Endothelial cell of umbilical vein (primary cell): ENCODE measurements around the gene SHISA3. TPM values are rescaled to one million over a fixed set of nuclear protein-coding genes. Genes with fewer than 3 reads are reported as not detected.

Experiments used
- BruUV-seq: library from RNA; stranded (reverse); fragments of 400-500 nt; replicated peaks from 2 replicates; lab custom pipeline; 2021; lab: Mats Ljungman, UMichigan
- CTCF ChIA-PET: fragments of 300-600, 350-600 bp; sonication (Branson Sonifier 250); formaldehyde crosslinking; loops from one replicate; lab custom pipeline; 2021; ENCODE audit warnings: antibody characterized with exemption, inconsistent platforms; lab: Charles Lee
- POLR2A ChIA-PET: fragments of 300-600, 350-600 bp; sonication (Branson Sonifier 250); formaldehyde crosslinking; loops from one replicate; lab custom pipeline; 2021; ENCODE audit warnings: antibody characterized with exemption, inconsistent platforms; lab: Charles Lee
- DNase-seq: peaks from one replicate; pipeline ENCODE4 v3.0.0-alpha.2; 2011; ENCODE audit warnings: low read depth, low spot score
- FAIRE-seq: peaks from 2 replicates; lab custom pipeline; 2011; peaks lifted over from hg19 to GRCh38; lab: Jason Lieb, UNC
- H2AFZ ChIP-seq: 2 replicates; pipeline ENCODE4 v1.6.0; 2012; ENCODE audit warnings: low read depth, low read length, control low read depth, inconsistent platforms
- H3K27ac ChIP-seq: 2 replicates; pipeline ENCODE4 v1.5.1; 2011; ENCODE audit warnings: low read depth, mild to moderate bottlenecking, control low read depth, low read length, moderate library complexity; ENCODE audit not compliant: insufficient read depth
- H3K27me3 ChIP-seq, 2 experiments: 2 replicates each; pipeline versions ENCODE4 v1.6.0 to v1.6.1; 2011; ENCODE audit warnings: low read length in 2 of 2, mixed read lengths in 1 of 2; ENCODE audit not compliant: control insufficient read depth in 2 of 2, insufficient read depth in 2 of 2
- H3K36me3 ChIP-seq, 2 experiments: 2 replicates in 1 of 2; 3 replicates in 1 of 2; pipeline ENCODE4 v1.5.1; 2011; ENCODE audit warnings: low read length in 2 of 2, mild to moderate bottlenecking in 1 of 2, moderate library complexity in 1 of 2; ENCODE audit not compliant: control insufficient read depth in 2 of 2, insufficient read depth in 2 of 2; ENCODE audit errors: extremely low read depth in 1 of 2
- H3K4me1 ChIP-seq: 3 replicates; pipeline ENCODE4 v1.5.1; 2011; ENCODE audit warnings: mild to moderate bottlenecking, low read length; ENCODE audit not compliant: control insufficient read depth, insufficient read depth; ENCODE audit errors: extremely low read depth
- H3K4me2 ChIP-seq: 2 replicates; pipeline ENCODE4 v1.6.1; 2011; ENCODE audit warnings: low read length, control low read depth, mixed read lengths; ENCODE audit not compliant: insufficient read depth
- H3K4me3 ChIP-seq, 3 experiments: fragments of 200-600 bp in 1 of 3; sonication (generic), shearing (Covaris generic) in 1 of 3; replicated peaks in 1 of 3; 2 replicates each; pipeline ENCODE4 v1.5.1; 2011 to 2016; ENCODE audit warnings: control low read depth in 3 of 3, low read length in 3 of 3, mild to moderate bottlenecking in 2 of 3, inconsistent platforms in 1 of 3, low read depth in 1 of 3, moderate library complexity in 1 of 3; ENCODE audit not compliant: insufficient read depth in 1 of 3
- H3K79me2 ChIP-seq: 2 replicates; pipeline ENCODE4 v1.6.0; 2012; ENCODE audit warnings: low read length, inconsistent platforms; ENCODE audit not compliant: control insufficient read depth, insufficient read depth
- H3K9ac ChIP-seq: replicated peaks from 2 replicates; pipeline ENCODE3; 2011; ENCODE audit warnings: low read length, control low read depth; ENCODE audit not compliant: insufficient read depth; ENCODE audit errors: extremely low read depth
- H3K9me1 ChIP-seq: replicated peaks from 3 replicates; pipeline ENCODE4 v1.6.0; 2011; ENCODE audit warnings: mild to moderate bottlenecking, low read length; ENCODE audit not compliant: control insufficient read depth, insufficient read depth; ENCODE audit errors: extremely low read depth
- H3K9me3 ChIP-seq: replicated peaks from 2 replicates; pipeline ENCODE4 v1.5.1; 2012; ENCODE audit warnings: low read length, inconsistent platforms; ENCODE audit not compliant: control insufficient read depth, insufficient read depth
- H4K20me1 ChIP-seq: replicated peaks from 2 replicates; pipeline ENCODE3; 2011; ENCODE audit warnings: mild to moderate bottlenecking, low read length; ENCODE audit not compliant: control insufficient read depth, insufficient read depth; ENCODE audit errors: extremely low read depth
- EZH2 ChIP-seq: IDR thresholded peaks from 2 replicates; pipeline ENCODE4 v1.6.1; 2012; ENCODE audit warnings: borderline replicate concordance, low read depth, mild to moderate bottlenecking, moderate library complexity, low read length, inconsistent platforms; ENCODE audit not compliant: severe bottlenecking
- FOS ChIP-seq: IDR thresholded peaks from 2 replicates; pipeline ENCODE4 v1.6.1; 2011; ENCODE audit warnings: mild to moderate bottlenecking, low read length, moderate library complexity, borderline replicate concordance; ENCODE audit not compliant: insufficient read depth
- GATA2 ChIP-seq: IDR thresholded peaks from 2 replicates; pipeline ENCODE4 v1.7.0; 2011; ENCODE audit warnings: low read depth, mild to moderate bottlenecking, moderate library complexity, mixed read lengths, low read length; ENCODE audit not compliant: insufficient read length, insufficient read depth
- JUN ChIP-seq: IDR thresholded peaks from 2 replicates; pipeline ENCODE4 v1.6.1; 2011; ENCODE audit warnings: borderline replicate concordance, low read depth; ENCODE audit not compliant: insufficient read length, insufficient read depth
- MYC ChIP-seq: IDR thresholded peaks from one replicate; pipeline ENCODE4 v1.6.1; 2011; ENCODE audit warnings: mild to moderate bottlenecking, low read depth, low read length
- POLR2A ChIP-seq: IDR thresholded peaks from 2 replicates; pipeline ENCODE4 v1.6.1; 2012; ENCODE audit warnings: low read depth, mild to moderate bottlenecking, control low read depth, low read length
- POLR2AphosphoS5 ChIP-seq: IDR thresholded peaks from 2 replicates; pipeline ENCODE4 v1.6.1; 2012; ENCODE audit warnings: low read depth, mild to moderate bottlenecking, control low read depth, low read length, moderate library complexity; ENCODE audit not compliant: insufficient read depth
- dilution Hi-C: fragments of 300-500 bp; cut with MboI; formaldehyde crosslinking; loops from one replicate; pipeline ENCODE4 v1.15.0; 2019; ENCODE audit warnings: low sequenced_read_pairs; ENCODE audit not compliant: extremely low pct_ligation_motif_present
- intact Hi-C: fragments of 100-400 bp; cut with micrococcal nuclease; formaldehyde crosslinking; loops from one replicate; pipeline ENCODE4 v1.10.0; 2022
- polyA plus RNA-seq, 4 experiments: library from polyadenylated mRNA; depleted of rRNA in 3 of 4; stranded (reverse) in 3 of 4; unstranded in 1 of 4; fragments of >200 nt; gene quantifications; 2 replicates each; pipeline versions ENCODE4 v1.2.1 to v1.2.3, GENCODE V29; 2011 to 2012; ENCODE audit warnings: missing spikeins in 1 of 4
- total RNA-seq: library from RNA; stranded (reverse); gene quantifications from 2 replicates; pipeline ENCODE4 v1.2.3, GENCODE V29; 2021
- TF ChIP-seq, protein P1 (sequence below), 2 donors: IDR thresholded peaks; 1 replicate in 1 of 2; 2 replicates in 1 of 2; pipeline ENCODE4 v1.5.1; 2011; ENCODE audit warnings: low read length in 2 of 2, mild to moderate bottlenecking in 2 of 2, moderate library complexity in 2 of 2, control low read depth in 1 of 2, inconsistent platforms in 1 of 2, low read depth in 1 of 2; ENCODE audit not compliant: insufficient read depth in 1 of 2; ENCODE audit errors: extremely low read depth in 1 of 2
- TF ChIP-seq, protein P2 (sequence below): IDR thresholded peaks from 2 replicates; pipeline ENCODE4 v1.6.1; 2011; ENCODE audit not compliant: insufficient read depth, insufficient read length

SHISA3 gene
- total and polyA plus RNA-seq, 2 donors (not counting 3 experiments of a cell fraction or from before 2014, with no cell fraction given), result 12.0 to 16.6 TPM

DNA sequence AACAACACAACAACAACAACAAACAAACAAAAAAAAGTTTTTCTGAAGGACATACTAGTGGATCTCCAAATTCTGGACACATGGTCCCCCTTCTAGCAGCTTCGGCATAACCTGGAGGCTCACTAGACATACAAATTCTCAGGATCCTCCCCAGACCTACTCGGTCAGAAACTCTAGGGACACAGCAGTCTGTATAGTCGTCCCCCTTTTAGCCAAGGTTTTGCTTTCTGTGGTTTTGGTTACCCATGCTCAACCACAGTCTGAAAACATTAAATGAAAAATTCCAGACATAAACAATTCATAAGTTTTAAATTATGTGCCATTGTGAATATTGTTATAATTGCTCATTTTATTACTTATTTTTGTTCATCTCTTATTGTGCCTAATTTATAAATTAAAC, 45.2 kb upstream of the SHISA3 start:
- Histone ChIP-seq H3K9me3 (no peaks in the 10 kb centered on the region), H3K79me2 (no peaks in the 10 kb centered on the region), H2AFZ (no peak overlapping the region), H4K20me1 (no peaks in the 10 kb centered on the region), H3K9ac (no peak overlapping the region), H3K27ac (no peak overlapping the region), H3K4me3 (no peak overlapping the region), H3K4me2 (no peak overlapping the region), H3K4me1 (no peaks in the 10 kb centered on the region), H3K9me1 (no peaks in the 10 kb centered on the region), H3K27me3 (no peaks in the 10 kb centered on the region), H3K36me3 (no peaks in the 10 kb centered on the region)
- BruUV-seq, result no TSS peak
- ChIA-PET CTCF (interaction anchor here (1.4 to 1.6 kb wide), 2 partner anchors 72 to 168 kb away, joined by 4 to 6 read pairs; no protein-coding TSS in a partner anchor), POLR2A (no interaction called here)
- TF ChIP-seq POLR2A, result no peak
- TF ChIP-seq, protein P1, sequence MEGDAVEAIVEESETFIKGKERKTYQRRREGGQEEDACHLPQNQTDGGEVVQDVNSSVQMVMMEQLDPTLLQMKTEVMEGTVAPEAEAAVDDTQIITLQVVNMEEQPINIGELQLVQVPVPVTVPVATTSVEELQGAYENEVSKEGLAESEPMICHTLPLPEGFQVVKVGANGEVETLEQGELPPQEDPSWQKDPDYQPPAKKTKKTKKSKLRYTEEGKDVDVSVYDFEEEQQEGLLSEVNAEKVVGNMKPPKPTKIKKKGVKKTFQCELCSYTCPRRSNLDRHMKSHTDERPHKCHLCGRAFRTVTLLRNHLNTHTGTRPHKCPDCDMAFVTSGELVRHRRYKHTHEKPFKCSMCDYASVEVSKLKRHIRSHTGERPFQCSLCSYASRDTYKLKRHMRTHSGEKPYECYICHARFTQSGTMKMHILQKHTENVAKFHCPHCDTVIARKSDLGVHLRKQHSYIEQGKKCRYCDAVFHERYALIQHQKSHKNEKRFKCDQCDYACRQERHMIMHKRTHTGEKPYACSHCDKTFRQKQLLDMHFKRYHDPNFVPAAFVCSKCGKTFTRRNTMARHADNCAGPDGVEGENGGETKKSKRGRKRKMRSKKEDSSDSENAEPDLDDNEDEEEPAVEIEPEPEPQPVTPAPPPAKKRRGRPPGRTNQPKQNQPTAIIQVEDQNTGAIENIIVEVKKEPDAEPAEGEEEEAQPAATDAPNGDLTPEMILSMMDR (IDR thresholded peaks at IDR 0.05; ENCODE audit: extremely low read depth in 1 of 2, insufficient read depth in 1 of 2, low read depth in 1 of 2, low read length in 2 of 2), result no peak
- no peak for TF ChIP-seq EZH2
- TF ChIP-seq MYC, result no peak
- TF ChIP-seq GATA2, result no peak
- no peak for TF ChIP-seq POLR2AphosphoS5
- TF ChIP-seq, protein P2, sequence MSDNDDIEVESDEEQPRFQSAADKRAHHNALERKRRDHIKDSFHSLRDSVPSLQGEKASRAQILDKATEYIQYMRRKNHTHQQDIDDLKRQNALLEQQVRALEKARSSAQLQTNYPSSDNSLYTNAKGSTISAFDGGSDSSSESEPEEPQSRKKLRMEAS, result no peak
- TF ChIP-seq FOS, result no peak
- no peak for TF ChIP-seq JUN
- FAIRE-seq (no peak), DNase-seq (no peak)
- intact Hi-C loops, result no loop called here
- dilution Hi-C loops, result no loop called here
